Measurements from ENCODE around the gene CCDC30.

GRCh38 chr1:42430286-42431135 is 32.6 kb upstream of the CCDC30 start:
- TF ChIP-seq, protein P1, sequence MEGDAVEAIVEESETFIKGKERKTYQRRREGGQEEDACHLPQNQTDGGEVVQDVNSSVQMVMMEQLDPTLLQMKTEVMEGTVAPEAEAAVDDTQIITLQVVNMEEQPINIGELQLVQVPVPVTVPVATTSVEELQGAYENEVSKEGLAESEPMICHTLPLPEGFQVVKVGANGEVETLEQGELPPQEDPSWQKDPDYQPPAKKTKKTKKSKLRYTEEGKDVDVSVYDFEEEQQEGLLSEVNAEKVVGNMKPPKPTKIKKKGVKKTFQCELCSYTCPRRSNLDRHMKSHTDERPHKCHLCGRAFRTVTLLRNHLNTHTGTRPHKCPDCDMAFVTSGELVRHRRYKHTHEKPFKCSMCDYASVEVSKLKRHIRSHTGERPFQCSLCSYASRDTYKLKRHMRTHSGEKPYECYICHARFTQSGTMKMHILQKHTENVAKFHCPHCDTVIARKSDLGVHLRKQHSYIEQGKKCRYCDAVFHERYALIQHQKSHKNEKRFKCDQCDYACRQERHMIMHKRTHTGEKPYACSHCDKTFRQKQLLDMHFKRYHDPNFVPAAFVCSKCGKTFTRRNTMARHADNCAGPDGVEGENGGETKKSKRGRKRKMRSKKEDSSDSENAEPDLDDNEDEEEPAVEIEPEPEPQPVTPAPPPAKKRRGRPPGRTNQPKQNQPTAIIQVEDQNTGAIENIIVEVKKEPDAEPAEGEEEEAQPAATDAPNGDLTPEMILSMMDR (IDR thresholded peaks at IDR 0.05), result no peak
- TF ChIP-seq EZH2 (IDR thresholded peaks at IDR 0.05), result no peak

Data from neural progenitor cell (in vitro differentiated cells).